Measurements from ENCODE around the gene TYMS. TPM values are rescaled to one million over a fixed set of nuclear protein-coding genes. Genes with fewer than 3 reads are reported as not detected.
A peak's percentile ranks its signal among the peaks of the same experiment; 100 is the strongest.

The TYMS gene
- 3.1 TPM for total RNA-seq
- long read RNA-seq, partial matches to known transcripts = 0 of 4 reads
- long read RNA-seq, other reads (novel, unspliced or antisense) = 1 of 4 reads

DNA sequence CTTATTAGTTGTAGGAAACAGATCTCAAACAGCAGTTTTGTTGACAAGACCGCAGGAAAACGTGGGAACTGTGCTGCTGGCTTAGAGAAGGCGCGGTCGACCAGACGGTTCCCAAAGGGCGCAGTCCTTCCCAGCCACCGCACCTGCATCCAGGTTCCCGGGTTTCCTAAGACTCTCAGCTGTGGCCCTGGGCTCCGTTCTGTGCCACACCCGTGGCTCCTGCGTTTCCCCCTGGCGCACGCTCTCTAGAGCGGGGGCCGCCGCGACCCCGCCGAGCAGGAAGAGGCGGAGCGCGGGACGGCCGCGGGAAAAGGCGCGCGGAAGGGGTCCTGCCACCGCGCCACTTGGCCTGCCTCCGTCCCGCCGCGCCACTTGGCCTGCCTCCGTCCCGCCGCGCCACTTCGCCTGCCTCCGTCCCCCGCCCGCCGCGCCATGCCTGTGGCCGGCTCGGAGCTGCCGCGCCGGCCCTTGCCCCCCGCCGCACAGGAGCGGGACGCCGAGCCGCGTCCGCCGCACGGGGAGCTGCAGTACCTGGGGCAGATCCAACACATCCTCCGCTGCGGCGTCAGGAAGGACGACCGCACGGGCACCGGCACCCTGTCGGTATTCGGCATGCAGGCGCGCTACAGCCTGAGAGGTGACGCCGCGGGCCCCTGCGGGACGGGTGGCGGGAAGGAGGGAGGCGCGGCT is at the start of gene TYMS:
Gene TYMS, plus strand, starts transcription at position 343 of the 690 bp plus-strand sequence. Its CDS starts 90 bp downstream, at position 433.
- H3K27me3 ChIP-seq (ENCODE audit: low read depth) = peaks cover 46% of the 10 kb centered on the region
- H3K4me3 ChIP-seq = peak within 1 kb of the TSS; percentile 73
- intact Hi-C loops (cut with micrococcal nuclease) = no loop called here
- TF ChIP-seq, protein P1, sequence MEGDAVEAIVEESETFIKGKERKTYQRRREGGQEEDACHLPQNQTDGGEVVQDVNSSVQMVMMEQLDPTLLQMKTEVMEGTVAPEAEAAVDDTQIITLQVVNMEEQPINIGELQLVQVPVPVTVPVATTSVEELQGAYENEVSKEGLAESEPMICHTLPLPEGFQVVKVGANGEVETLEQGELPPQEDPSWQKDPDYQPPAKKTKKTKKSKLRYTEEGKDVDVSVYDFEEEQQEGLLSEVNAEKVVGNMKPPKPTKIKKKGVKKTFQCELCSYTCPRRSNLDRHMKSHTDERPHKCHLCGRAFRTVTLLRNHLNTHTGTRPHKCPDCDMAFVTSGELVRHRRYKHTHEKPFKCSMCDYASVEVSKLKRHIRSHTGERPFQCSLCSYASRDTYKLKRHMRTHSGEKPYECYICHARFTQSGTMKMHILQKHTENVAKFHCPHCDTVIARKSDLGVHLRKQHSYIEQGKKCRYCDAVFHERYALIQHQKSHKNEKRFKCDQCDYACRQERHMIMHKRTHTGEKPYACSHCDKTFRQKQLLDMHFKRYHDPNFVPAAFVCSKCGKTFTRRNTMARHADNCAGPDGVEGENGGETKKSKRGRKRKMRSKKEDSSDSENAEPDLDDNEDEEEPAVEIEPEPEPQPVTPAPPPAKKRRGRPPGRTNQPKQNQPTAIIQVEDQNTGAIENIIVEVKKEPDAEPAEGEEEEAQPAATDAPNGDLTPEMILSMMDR (IDR thresholded peaks at IDR 0.05; ENCODE audit: borderline replicate concordance) = peak; percentile 33
- peaks cover 20% of the 10 kb centered on the region for H3K4me1 ChIP-seq
- no peaks in the 10 kb centered on the region for H3K36me3 ChIP-seq
- peak; percentile 21 for DNase-seq
- peak within 1 kb of the TSS; percentile 66 for H3K27ac ChIP-seq (replicated peaks)
- no peaks in the 10 kb centered on the region for H3K9me3 ChIP-seq (replicated peaks)

DNA sequence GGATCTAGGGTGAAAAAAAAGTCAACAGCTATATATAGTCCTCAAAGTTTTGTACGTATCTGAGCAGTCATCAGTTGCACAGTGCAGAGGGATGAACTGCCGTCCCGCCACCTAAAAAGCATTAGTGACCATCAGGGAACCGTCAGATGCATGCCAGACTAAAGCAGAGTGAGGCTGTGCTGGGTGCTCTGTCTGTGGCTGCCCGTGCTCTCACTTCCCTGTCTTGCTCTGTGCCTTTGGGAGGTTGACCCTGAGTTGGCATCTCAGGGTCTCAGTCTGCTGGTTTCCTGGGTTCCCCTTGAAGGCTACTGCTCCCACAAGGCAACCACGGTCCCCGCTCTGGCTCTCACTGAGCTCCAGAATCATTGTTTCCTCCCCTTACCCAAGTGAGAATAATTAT is 49.5 kb upstream of the TYMS start:
- Histone ChIP-seq H3K36me3 (no peaks in the 10 kb centered on the region), H3K27ac (replicated peaks) (no peak overlapping the region), H3K4me1 (peaks cover 4% of the 10 kb centered on the region), H3K9me3 (replicated peaks) (no peaks in the 10 kb centered on the region), H3K27me3 (ENCODE audit: low read depth) (peaks cover 9% of the 10 kb centered on the region), H3K4me3 (no peak overlapping the region)
- intact Hi-C loops (cut with micrococcal nuclease) = no loop called here
- no peak for DNase-seq
- TF ChIP-seq, protein P1 (IDR thresholded peaks at IDR 0.05; ENCODE audit: borderline replicate concordance) = no peak

DNA sequence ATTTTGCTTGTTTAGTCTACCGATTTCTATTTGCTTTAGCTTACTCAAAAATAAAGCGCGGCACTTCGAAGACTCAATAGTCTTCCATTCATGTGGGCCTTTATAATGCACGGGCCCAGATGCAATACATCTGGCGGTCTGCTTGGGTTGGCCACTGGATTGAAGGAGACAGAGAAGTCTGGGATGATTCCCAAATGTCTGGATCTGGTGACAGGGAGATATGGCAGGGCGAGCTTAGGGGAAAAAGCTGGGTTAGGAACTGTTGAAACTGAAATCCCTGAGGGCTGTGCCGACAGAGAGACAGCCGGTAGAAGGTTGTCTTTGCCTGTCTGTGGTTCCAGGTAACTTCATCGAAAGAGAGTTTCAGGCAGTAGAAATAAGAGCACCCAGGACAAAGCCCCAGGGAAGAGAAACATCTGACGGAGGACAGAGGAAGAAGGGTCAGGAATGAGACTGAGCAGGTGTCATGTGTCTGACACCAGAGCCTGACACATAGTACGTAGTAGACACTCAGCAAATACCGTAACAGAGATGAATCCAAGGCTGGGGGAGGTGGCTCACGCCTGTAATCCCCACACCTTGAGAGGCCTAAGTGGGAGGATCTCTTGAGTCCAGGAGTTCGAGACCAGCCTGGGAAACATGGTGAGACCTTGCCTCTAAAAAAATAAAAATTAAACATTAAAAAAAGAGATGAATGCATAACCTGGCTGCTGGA is 47.1 kb upstream of the TYMS start:
- intact Hi-C loops (cut with micrococcal nuclease) = no loop called here
- TF ChIP-seq, protein P1 (IDR thresholded peaks at IDR 0.05; ENCODE audit: borderline replicate concordance) = no peak
- H3K9me3 ChIP-seq (replicated peaks) = no peaks in the 10 kb centered on the region
- peaks cover 5% of the 10 kb centered on the region for H3K27me3 ChIP-seq (ENCODE audit: low read depth)
- H3K36me3 ChIP-seq = no peaks in the 10 kb centered on the region
- H3K27ac ChIP-seq (replicated peaks) = no peak overlapping the region
- H3K4me3 ChIP-seq = no peak overlapping the region
- peaks cover 4% of the 10 kb centered on the region for H3K4me1 ChIP-seq
- DNase-seq = peak; percentile 38

DNA sequence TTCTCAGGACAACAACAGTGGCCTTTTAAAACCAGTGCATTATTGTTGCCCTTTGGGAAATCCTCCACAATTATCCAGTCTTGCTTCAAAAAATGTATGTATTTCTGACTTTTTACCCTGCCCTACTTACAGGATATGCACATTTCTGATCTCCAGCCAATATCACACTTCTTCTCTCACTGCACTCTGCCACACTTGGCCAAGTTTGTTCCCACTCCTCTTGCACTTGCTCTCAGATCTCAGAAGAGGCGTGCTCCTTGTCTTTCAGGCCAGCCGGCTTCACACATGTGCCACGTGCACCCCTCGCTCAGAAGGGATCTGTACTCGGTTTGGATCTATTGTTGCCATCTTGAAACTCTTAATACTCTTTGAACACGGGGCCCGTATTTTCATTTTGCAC is 45.3 kb upstream of the TYMS start:
- Histone ChIP-seq H3K27me3 (ENCODE audit: low read depth) (no peaks in the 10 kb centered on the region), H3K4me1 (peaks cover 4% of the 10 kb centered on the region), H3K4me3 (no peak overlapping the region), H3K9me3 (replicated peaks) (no peaks in the 10 kb centered on the region), H3K27ac (replicated peaks) (no peak overlapping the region), H3K36me3 (no peaks in the 10 kb centered on the region)
- TF ChIP-seq, protein P1 (IDR thresholded peaks at IDR 0.05; ENCODE audit: borderline replicate concordance) = no peak
- intact Hi-C loops (cut with micrococcal nuclease) = no loop called here
- no peak for DNase-seq

DNA sequence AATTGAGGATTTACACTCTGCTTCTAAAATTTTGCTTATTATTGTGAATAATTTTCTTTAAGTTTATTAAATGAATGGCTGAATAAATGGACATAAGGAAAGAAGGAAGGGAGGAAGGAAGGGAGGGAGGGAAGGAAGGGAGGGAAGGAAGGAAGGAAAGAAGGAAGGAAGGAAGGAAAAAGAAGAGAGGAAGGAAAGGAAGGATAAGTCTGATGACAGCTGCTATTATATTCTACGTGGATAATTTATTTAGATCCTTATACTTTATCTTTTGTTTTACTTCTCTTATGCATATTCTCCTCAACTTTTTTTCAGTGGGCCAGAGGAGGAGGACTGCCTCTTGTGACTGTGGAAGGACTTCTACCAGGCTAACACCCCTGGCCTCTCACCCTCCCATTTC is 43.3 kb upstream of the TYMS start:
- Histone ChIP-seq H3K4me3 (no peak overlapping the region), H3K4me1 (peaks cover 4% of the 10 kb centered on the region), H3K9me3 (replicated peaks) (no peaks in the 10 kb centered on the region), H3K27ac (replicated peaks) (no peak overlapping the region), H3K27me3 (ENCODE audit: low read depth) (peaks cover 7% of the 10 kb centered on the region), H3K36me3 (no peaks in the 10 kb centered on the region)
- TF ChIP-seq, protein P1 (IDR thresholded peaks at IDR 0.05; ENCODE audit: borderline replicate concordance) = no peak
- no peak for DNase-seq
- intact Hi-C loops (cut with micrococcal nuclease) = no loop called here

All from left ventricle myocardium inferior (tissue), 1 donor.